Purkinje cell (primary cell): ENCODE data around the gene MTARC2. TPM values are rescaled to one million over a fixed set of nuclear protein-coding genes. Genes with fewer than 3 reads are reported as not detected.

ENCODE experiments used
- polyA plus RNA-seq: library from polyadenylated mRNA; unstranded; fragments of >200 nt; fragmentation: Nextera tagmentation; gene quantifications from 2 replicates; pipeline ENCODE4 v1.2.1, GENCODE V29; 2014

The MTARC2 gene
- 4.8 and 5.8 TPM in 2 replicates for polyA plus RNA-seq

DNA sequence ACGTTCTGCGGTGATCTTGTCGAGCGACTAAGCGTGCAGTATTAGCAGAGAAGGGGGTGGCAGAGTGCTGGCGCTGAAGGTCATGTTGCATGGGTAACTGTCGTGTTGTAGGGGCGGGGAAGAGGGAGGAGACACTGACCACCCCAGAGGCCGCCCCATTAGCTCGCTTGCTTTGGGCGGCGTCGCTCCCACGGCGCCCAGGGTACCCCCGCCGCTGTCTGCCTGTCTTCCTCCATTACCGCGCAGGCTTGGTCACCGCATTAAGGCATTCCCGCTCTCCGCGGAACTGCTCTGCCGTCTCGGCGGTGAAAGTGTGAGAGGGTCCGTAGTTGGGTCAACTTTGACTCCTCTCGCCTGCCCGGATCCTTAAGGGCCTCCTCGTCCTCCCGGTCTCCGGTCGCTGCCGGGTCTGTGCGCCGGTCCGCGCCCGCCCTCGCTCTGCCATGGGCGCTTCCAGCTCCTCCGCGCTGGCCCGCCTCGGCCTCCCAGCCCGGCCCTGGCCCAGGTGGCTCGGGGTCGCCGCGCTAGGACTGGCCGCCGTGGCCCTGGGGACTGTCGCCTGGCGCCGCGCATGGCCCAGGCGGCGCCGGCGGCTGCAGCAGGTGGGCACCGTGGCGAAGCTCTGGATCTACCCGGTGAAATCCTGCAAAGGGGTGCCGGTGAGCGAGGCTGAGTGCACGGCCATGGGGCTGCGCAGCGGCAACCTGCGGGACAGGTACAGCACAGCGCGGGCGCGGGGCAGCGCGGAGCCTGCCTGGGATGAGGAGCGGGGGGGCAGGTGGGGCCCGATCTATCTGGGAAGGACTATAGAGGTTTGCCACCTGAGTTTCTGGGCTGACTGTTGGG, at the start of gene MTARC2:
Gene MTARC2 (plus strand): TSS at position 234 of the 846 bp plus-strand sequence. CDS start 210 bp downstream, at position 444.

DNA sequence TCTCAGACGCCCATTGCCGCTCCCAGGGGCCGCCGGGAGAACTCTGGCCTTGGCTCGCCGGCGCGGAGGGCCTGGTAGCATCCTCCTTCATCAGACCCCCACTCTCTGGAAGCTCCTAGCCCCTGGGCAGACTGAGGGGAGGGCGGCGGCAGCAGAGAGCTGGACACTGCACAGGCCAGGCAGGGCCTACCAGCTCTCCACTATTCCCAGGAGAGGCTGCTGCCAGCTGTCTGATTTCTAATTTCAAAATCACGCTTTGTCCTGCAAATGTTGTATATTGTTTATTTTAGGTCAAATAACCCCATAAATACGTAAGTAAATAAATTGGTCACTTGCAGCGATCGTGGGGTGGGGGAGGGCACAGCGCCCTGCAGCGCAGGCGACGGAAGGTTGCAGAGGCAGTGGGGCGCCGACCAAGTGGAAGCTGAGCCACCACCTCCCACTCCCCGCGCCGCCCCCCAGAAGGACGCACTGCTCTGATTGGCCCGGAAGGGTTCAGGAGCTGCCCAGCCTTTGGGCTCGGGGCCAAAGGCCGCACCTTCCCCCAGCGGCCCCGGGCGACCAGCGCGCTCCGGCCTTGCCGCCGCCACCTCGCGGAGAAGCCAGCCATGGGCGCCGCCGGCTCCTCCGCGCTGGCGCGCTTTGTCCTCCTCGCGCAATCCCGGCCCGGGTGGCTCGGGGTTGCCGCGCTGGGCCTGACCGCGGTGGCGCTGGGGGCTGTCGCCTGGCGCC, 38.4 kb downstream of the MTARC2 start, which contains the start of gene MTARC1:
Gene MTARC1 (plus strand): TSS at position 577 of the 732 bp plus-strand sequence. CDS start 32 bp downstream, at position 609.

Other genes starting within 250 kb of the MTARC2 start
- gene MARK1, start 220.2 kb upstream of the MTARC2 start, polyA plus RNA-seq, result 26.5 and 31.2 TPM in 2 replicates
- 7.4 and 9.8 TPM in 2 replicates for gene C1orf115, start 58.0 kb upstream of the MTARC2 start, polyA plus RNA-seq
- gene MTARC1, start 38.6 kb downstream of the MTARC2 start, polyA plus RNA-seq, result 7.8 and 9.6 TPM in 2 replicates
- 0.17 TPM in 1 of 2 replicates, not detected in the other for gene HLX, start 131.1 kb downstream of the MTARC2 start, polyA plus RNA-seq